H9 (cell line): Measurements from ENCODE around the gene SSBP1. TPM values are rescaled to one million over a fixed set of nuclear protein-coding genes. Genes with fewer than 3 reads are reported as not detected.
A peak's percentile ranks its signal among the peaks of the same experiment; 100 is the strongest.

Experiments used
- DNase-seq: peaks from one replicate; pipeline ENCODE4 v3.0.0-alpha.2; 2017
- H2AFZ ChIP-seq: one replicate; pipeline ENCODE4 v1.6.1; 2013; ENCODE audit warnings: mild to moderate bottlenecking, low read length, control low read depth, moderate library complexity
- H2AK5ac ChIP-seq: 2 replicates; pipeline ENCODE4 v1.6.1; 2013; ENCODE audit warnings: low read length, control low read depth, mixed read lengths; ENCODE audit not compliant: insufficient read length
- H2BK120ac ChIP-seq: one replicate; pipeline ENCODE4 v1.6.1; 2013; ENCODE audit warnings: low read depth, mild to moderate bottlenecking, low read length, control low read depth, inconsistent platforms; ENCODE audit not compliant: poor library complexity, severe bottlenecking
- H2BK12ac ChIP-seq: 2 replicates; pipeline ENCODE4 v1.6.1; 2013; ENCODE audit warnings: low read length, control low read depth, mixed read lengths, low read depth; ENCODE audit not compliant: insufficient read length
- H2BK15ac ChIP-seq: 2 replicates; pipeline ENCODE4 v1.6.1; 2013; ENCODE audit warnings: low read depth, low read length, control low read depth
- H2BK20ac ChIP-seq: one replicate; pipeline ENCODE4 v1.6.1; 2013; ENCODE audit warnings: low read depth, mild to moderate bottlenecking, low read length, control low read depth, inconsistent platforms; ENCODE audit not compliant: poor library complexity, severe bottlenecking
- H2BK5ac ChIP-seq: 2 replicates; pipeline ENCODE4 v1.6.1; 2013; ENCODE audit warnings: low read length, control low read depth, mixed read lengths; ENCODE audit not compliant: insufficient read length
- H3K14ac ChIP-seq: 2 replicates; pipeline ENCODE4 v1.6.1; 2013; ENCODE audit warnings: low read length, control low read depth; ENCODE audit not compliant: insufficient read depth
- H3K18ac ChIP-seq: 2 replicates; pipeline ENCODE4 v1.6.1; 2013; ENCODE audit warnings: low read depth, mild to moderate bottlenecking, mixed read lengths, low read length, control low read depth; ENCODE audit not compliant: insufficient read length
- H3K23ac ChIP-seq: 2 replicates; pipeline ENCODE4 v1.6.1; 2013; ENCODE audit warnings: low read length, control low read depth, mixed read lengths, low read depth; ENCODE audit not compliant: insufficient read length
- H3K23me2 ChIP-seq: 2 replicates; pipeline ENCODE4 v1.6.1; 2013; ENCODE audit warnings: low read depth, mild to moderate bottlenecking, mixed read lengths, low read length, control low read depth; ENCODE audit not compliant: insufficient read length, poor library complexity, severe bottlenecking
- H3K27ac ChIP-seq: 2 replicates; pipeline ENCODE4 v1.5.1; 2013; ENCODE audit warnings: low read length, control low read depth, mixed read lengths, low read depth; ENCODE audit not compliant: insufficient read length
- H3K27me3 ChIP-seq: 2 replicates; pipeline ENCODE4 v1.6.1; 2013; ENCODE audit warnings: low read length, control low read depth, inconsistent platforms; ENCODE audit not compliant: insufficient read depth
- H3K4ac ChIP-seq: 2 replicates; pipeline ENCODE4 v1.6.1; 2013; ENCODE audit warnings: low read depth, mild to moderate bottlenecking, control low read depth, inconsistent platforms, low read length, moderate library complexity
- H3K4me1 ChIP-seq: 2 replicates; pipeline ENCODE4 v1.6.1; 2013; ENCODE audit warnings: low read length, control low read depth, inconsistent platforms; ENCODE audit not compliant: insufficient read depth
- H3K4me2 ChIP-seq: 2 replicates; pipeline ENCODE4 v1.6.1; 2013; ENCODE audit warnings: low read length, control low read depth, mixed read lengths; ENCODE audit not compliant: insufficient read length, insufficient read depth
- H3K56ac ChIP-seq: 2 replicates; pipeline ENCODE4 v1.6.1; 2013; ENCODE audit warnings: low read depth, mild to moderate bottlenecking, mixed read lengths, low read length, control low read depth; ENCODE audit not compliant: insufficient read length
- H3K79me1 ChIP-seq: 2 replicates; pipeline ENCODE4 v1.6.1; 2013; ENCODE audit warnings: low read depth, mild to moderate bottlenecking, moderate library complexity, low read length, control low read depth, inconsistent platforms; ENCODE audit not compliant: insufficient read depth, poor library complexity, severe bottlenecking
- H3K79me2 ChIP-seq: 2 replicates; pipeline ENCODE4 v1.6.1; 2013; ENCODE audit warnings: low read length, control low read depth, inconsistent platforms; ENCODE audit not compliant: insufficient read depth
- H3K9ac ChIP-seq: 2 replicates; pipeline ENCODE4 v1.6.1; 2013; ENCODE audit warnings: low read length, control low read depth, mixed read lengths; ENCODE audit not compliant: insufficient read length; ENCODE audit errors: extremely low read depth
- H3K9me3 ChIP-seq: one replicate; pipeline ENCODE4 v1.6.1; 2013; ENCODE audit warnings: low read depth, low read length, inconsistent platforms; ENCODE audit not compliant: control insufficient read depth
- H3T11ph ChIP-seq: one replicate; pipeline ENCODE4 v1.6.1; 2013; ENCODE audit warnings: mild to moderate bottlenecking, low read length, control low read depth, inconsistent platforms
- H4K20me1 ChIP-seq: one replicate; pipeline ENCODE4 v1.6.1; 2013; ENCODE audit not compliant: control insufficient read depth, insufficient read length, insufficient read depth
- H4K5ac ChIP-seq: 2 replicates; pipeline ENCODE4 v1.6.1; 2013; ENCODE audit warnings: low read depth, mild to moderate bottlenecking, mixed read lengths, low read length, control low read depth; ENCODE audit not compliant: insufficient read length
- H4K8ac ChIP-seq: replicated peaks from 2 replicates; pipeline ENCODE4 v1.6.1; 2013; ENCODE audit warnings: low read length, control low read depth, mixed read lengths, low read depth; ENCODE audit not compliant: insufficient read length
- H4K91ac ChIP-seq: 2 replicates; pipeline ENCODE4 v1.6.1; 2013; ENCODE audit warnings: low read depth, mild to moderate bottlenecking, moderate library complexity, mixed read lengths, low read length, control low read depth; ENCODE audit not compliant: insufficient read length
- H3K27ac Mint-ChIP-seq, 3 experiments: 2 replicates in 2 of 3; 3 replicates in 1 of 3; pipeline ENCODE4 v1.8.0; 2020 to 2021; ENCODE audit warnings: mixed read lengths in 3 of 3, mild to moderate bottlenecking in 1 of 3, moderate library complexity in 1 of 3
- H3K27me3 Mint-ChIP-seq: 2 replicates; pipeline ENCODE4 v1.8.0; 2021; ENCODE audit warnings: low read depth, mild to moderate bottlenecking, moderate library complexity, mixed read lengths
- H3K36me3 Mint-ChIP-seq, 3 experiments: 2 replicates in 2 of 3; 3 replicates in 1 of 3; pipeline ENCODE4 v1.8.0; 2020 to 2021; ENCODE audit warnings: low read depth in 3 of 3, mixed read lengths in 3 of 3; ENCODE audit not compliant: insufficient read depth in 1 of 3
- H3K4me1 Mint-ChIP-seq, 2 experiments: 2 replicates each; pipeline ENCODE4 v1.8.0; 2020; ENCODE audit warnings: mixed read lengths in 2 of 2
- H3K4me3 Mint-ChIP-seq, 2 experiments: 2 replicates in 1 of 2; 3 replicates in 1 of 2; pipeline ENCODE4 v1.8.0; 2020 to 2021; ENCODE audit warnings: mild to moderate bottlenecking in 2 of 2, mixed read lengths in 2 of 2, moderate library complexity in 1 of 2
- H3K9me3 Mint-ChIP-seq, 2 experiments: 2 replicates in 1 of 2; 3 replicates in 1 of 2; pipeline ENCODE4 v1.8.0; 2020; ENCODE audit warnings: mild to moderate bottlenecking in 2 of 2, mixed read lengths in 2 of 2, moderate library complexity in 1 of 2
- WGBS: extraction: QIAGEN DNeasy Blood & Tissue Kit; methylation state at CpG from one replicate; pipeline ENCODE4 v1.1.7; 2013; ENCODE audit warnings: missing lambda C conversion rate, low lambda C conversion rate, mixed read lengths; ENCODE audit not compliant: insufficient read length; ENCODE audit errors: extremely low coverage; 5-methylcytosine and 5-hydroxymethylcytosine counted together
- total RNA-seq: library from RNA; stranded (reverse); gene quantifications from 2 replicates; pipeline ENCODE4 v1.2.1, GENCODE V29; 2021
- TF ChIP-seq, protein P1 (sequence below): fragments of 200-600 bp; sonication (generic); conservative IDR thresholded peaks from 3 replicates; pipeline ENCODE4 v1.8.0; 2021; ENCODE audit warnings: antibody characterized with exemption, mild to moderate bottlenecking

SSBP1 gene
- total RNA-seq, 1 experiment from 2014 or later, result 266 TPM

DNA sequence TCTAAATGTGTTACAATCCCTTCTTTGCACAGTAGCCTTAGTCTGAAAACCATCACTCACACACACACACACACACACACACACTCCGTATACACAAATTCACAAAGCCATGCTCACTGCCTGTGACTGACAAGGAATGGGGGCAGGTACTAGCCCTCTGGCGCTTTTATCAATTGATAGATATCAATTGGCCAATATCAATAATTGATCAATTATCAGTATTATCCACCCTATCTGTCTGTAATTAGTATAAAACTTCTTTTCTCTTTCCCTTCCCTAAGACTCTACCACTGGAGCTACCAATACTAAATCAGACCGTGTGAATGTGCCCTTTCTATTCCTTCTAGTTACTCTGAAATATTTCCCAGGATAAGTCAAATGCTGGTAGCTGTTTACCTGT lies 38.3 kb upstream of the SSBP1 start:
- Histone ChIP-seq H3T11ph (no peak overlapping the region), H2AK5ac (no peak overlapping the region), H3K9me3 (no peaks in the 10 kb centered on the region), H3K56ac (no peak overlapping the region), H3K4ac (no peak overlapping the region), H3K4me1 (peaks cover 4% of the 10 kb centered on the region), H3K27ac (no peak overlapping the region), H3K79me2 (no peaks in the 10 kb centered on the region), H4K8ac (no peak overlapping the region), H2AFZ (no peak overlapping the region), H4K20me1 (no peaks in the 10 kb centered on the region), H3K9ac (no peak overlapping the region), H3K27me3 (peaks cover 2% of the 10 kb centered on the region; the same call in 1 of the 2 replicates), H3K18ac (no peak overlapping the region), H3K23ac (no peak overlapping the region), H3K14ac (no peak overlapping the region), H4K91ac (no peak overlapping the region), H2BK20ac (no peak overlapping the region), H3K4me2 (no peak overlapping the region), H2BK12ac (no peak overlapping the region), H3K79me1 (no peaks in the 10 kb centered on the region), H4K5ac (no peak overlapping the region), H2BK120ac (no peak overlapping the region), H2BK5ac (no peak overlapping the region), H3K23me2 (peaks cover 5% of the 10 kb centered on the region), H2BK15ac (no peak overlapping the region)
- Mint-ChIP-seq H3K27ac (no peak overlapping the region; a peak in 1 of 7 replicates), H3K9me3 (no peaks in the 10 kb centered on the region), H3K27me3 (peaks cover 19% of the 10 kb centered on the region), H3K36me3 (0 out of 7 replicates have a peak, but pooled peaks cover 0 to 3% (median 0%) of the 10 kb centered on the region in 3 experiments), H3K4me3 (peak overlapping the region in 1 of 2 experiments; percentile 87; a peak in 2 of 5 replicates), H3K4me1 (peaks cover 68 to 71% of the 10 kb centered on the region in 2 experiments)
- WGBS, result no CpG with 5 or more reads among the region's 3 CpGs
- no peak for DNase-seq
- TF ChIP-seq, protein P1, sequence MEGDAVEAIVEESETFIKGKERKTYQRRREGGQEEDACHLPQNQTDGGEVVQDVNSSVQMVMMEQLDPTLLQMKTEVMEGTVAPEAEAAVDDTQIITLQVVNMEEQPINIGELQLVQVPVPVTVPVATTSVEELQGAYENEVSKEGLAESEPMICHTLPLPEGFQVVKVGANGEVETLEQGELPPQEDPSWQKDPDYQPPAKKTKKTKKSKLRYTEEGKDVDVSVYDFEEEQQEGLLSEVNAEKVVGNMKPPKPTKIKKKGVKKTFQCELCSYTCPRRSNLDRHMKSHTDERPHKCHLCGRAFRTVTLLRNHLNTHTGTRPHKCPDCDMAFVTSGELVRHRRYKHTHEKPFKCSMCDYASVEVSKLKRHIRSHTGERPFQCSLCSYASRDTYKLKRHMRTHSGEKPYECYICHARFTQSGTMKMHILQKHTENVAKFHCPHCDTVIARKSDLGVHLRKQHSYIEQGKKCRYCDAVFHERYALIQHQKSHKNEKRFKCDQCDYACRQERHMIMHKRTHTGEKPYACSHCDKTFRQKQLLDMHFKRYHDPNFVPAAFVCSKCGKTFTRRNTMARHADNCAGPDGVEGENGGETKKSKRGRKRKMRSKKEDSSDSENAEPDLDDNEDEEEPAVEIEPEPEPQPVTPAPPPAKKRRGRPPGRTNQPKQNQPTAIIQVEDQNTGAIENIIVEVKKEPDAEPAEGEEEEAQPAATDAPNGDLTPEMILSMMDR, result no peak
